ENCODE results near the gene GUCA1A. TPM values are rescaled to one million over a fixed set of nuclear protein-coding genes. Genes with fewer than 3 reads are reported as not detected.
A peak's percentile ranks its signal among the peaks of the same experiment; 100 is the strongest.

The GUCA1A gene
- total RNA-seq, 1 experiment from 2014 or later, result 17.2 TPM

GRCh38 chr6:42165016-42165415, 8.1 kb upstream of the GUCA1A start:
- no peak overlapping the region for H3K4me2 ChIP-seq (ENCODE audit: insufficient read depth, insufficient read length, low read length)
- H3K18ac ChIP-seq (ENCODE audit: insufficient read length, low read depth, low read length), result no peak overlapping the region
- H2BK20ac ChIP-seq (ENCODE audit: low read depth, low read length, poor library complexity, severe bottlenecking), result no peak overlapping the region
- H3K9ac ChIP-seq (ENCODE audit: extremely low read depth, insufficient read length, low read length), result no peak overlapping the region
- Mint-ChIP-seq H3K4me3 (no peak overlapping the region), H3K4me1 (peaks cover 57 to 67% of the 10 kb centered on the region in 2 experiments), H3K36me3 (ENCODE audit: insufficient read depth in 1 of 3, low read depth in 3 of 3) (no peaks in the 10 kb centered on the region; a peak in 1 of 7 replicates), H3K27ac (peak overlapping the region in 1 of 3 experiments; percentile 34; a peak in 1 of 7 replicates), H3K9me3 (no peaks in the 10 kb centered on the region; a peak in 1 of 5 replicates), H3K27me3 (ENCODE audit: low read depth) (peaks cover 17% of the 10 kb centered on the region)
- H2BK12ac ChIP-seq (ENCODE audit: insufficient read length, low read depth, low read length), result no peak overlapping the region
- no peak overlapping the region for H4K91ac ChIP-seq (ENCODE audit: insufficient read length, low read depth, low read length)
- no peaks in the 10 kb centered on the region for H4K20me1 ChIP-seq (ENCODE audit: control insufficient read depth, insufficient read depth, insufficient read length)
- H2AFZ ChIP-seq (ENCODE audit: low read length), result no peak overlapping the region
- no CpG with 5 or more reads among the region's 9 CpGs for WGBS (ENCODE audit: extremely low coverage, insufficient read length, low lambda C conversion rate)
- no peaks in the 10 kb centered on the region for H3K79me2 ChIP-seq (ENCODE audit: insufficient read depth, low read length)
- no peak overlapping the region for H2AK5ac ChIP-seq (ENCODE audit: insufficient read length, low read length)
- no peak overlapping the region for H3K4ac ChIP-seq (ENCODE audit: low read depth, low read length)
- no peak for DNase-seq
- H3K27ac ChIP-seq (ENCODE audit: insufficient read length, low read depth, low read length), result no peak overlapping the region
- H2BK15ac ChIP-seq (ENCODE audit: low read depth, low read length), result no peak overlapping the region
- no peaks in the 10 kb centered on the region for H3K9me3 ChIP-seq (ENCODE audit: control insufficient read depth, low read depth, low read length)
- H4K5ac ChIP-seq (ENCODE audit: insufficient read length, low read depth, low read length), result no peak overlapping the region
- TF ChIP-seq, protein P1, sequence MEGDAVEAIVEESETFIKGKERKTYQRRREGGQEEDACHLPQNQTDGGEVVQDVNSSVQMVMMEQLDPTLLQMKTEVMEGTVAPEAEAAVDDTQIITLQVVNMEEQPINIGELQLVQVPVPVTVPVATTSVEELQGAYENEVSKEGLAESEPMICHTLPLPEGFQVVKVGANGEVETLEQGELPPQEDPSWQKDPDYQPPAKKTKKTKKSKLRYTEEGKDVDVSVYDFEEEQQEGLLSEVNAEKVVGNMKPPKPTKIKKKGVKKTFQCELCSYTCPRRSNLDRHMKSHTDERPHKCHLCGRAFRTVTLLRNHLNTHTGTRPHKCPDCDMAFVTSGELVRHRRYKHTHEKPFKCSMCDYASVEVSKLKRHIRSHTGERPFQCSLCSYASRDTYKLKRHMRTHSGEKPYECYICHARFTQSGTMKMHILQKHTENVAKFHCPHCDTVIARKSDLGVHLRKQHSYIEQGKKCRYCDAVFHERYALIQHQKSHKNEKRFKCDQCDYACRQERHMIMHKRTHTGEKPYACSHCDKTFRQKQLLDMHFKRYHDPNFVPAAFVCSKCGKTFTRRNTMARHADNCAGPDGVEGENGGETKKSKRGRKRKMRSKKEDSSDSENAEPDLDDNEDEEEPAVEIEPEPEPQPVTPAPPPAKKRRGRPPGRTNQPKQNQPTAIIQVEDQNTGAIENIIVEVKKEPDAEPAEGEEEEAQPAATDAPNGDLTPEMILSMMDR (conservative IDR thresholded peaks at IDR 0.05), result no peak
- H3K23ac ChIP-seq (ENCODE audit: insufficient read length, low read depth, low read length), result no peak overlapping the region
- H3K4me1 ChIP-seq (ENCODE audit: insufficient read depth, low read length), result no peaks in the 10 kb centered on the region; the same call in 1 of the 2 replicates
- peaks cover 2% of the 10 kb centered on the region; the same call in 1 of the 2 replicates for H3K27me3 ChIP-seq (ENCODE audit: insufficient read depth, low read length)
- no peak overlapping the region for H3K14ac ChIP-seq (ENCODE audit: insufficient read depth, low read length)
- H3K56ac ChIP-seq (ENCODE audit: insufficient read length, low read depth, low read length), result no peak overlapping the region
- no peak overlapping the region for H2BK120ac ChIP-seq (ENCODE audit: low read depth, low read length, poor library complexity, severe bottlenecking)
- no peak overlapping the region for H2BK5ac ChIP-seq (ENCODE audit: insufficient read length, low read length)
- H3K79me1 ChIP-seq (ENCODE audit: insufficient read depth, low read depth, low read length, poor library complexity, severe bottlenecking), result no peaks in the 10 kb centered on the region
- no peak overlapping the region for H4K8ac ChIP-seq (replicated peaks; ENCODE audit: insufficient read length, low read depth, low read length)
- no peak overlapping the region for H3T11ph ChIP-seq (ENCODE audit: low read length)
- no peaks in the 10 kb centered on the region for H3K23me2 ChIP-seq (ENCODE audit: insufficient read length, low read depth, low read length, poor library complexity, severe bottlenecking)
